ENCODE results near the gene CRY2.

Gene CRY2

GRCh38 chr11:45877845-45878244, 30.6 kb downstream of the CRY2 start:
- no peaks in the 10 kb centered on the region for H3K27me3 ChIP-seq (ENCODE audit: insufficient read depth, low read length)
- no peak overlapping the region for H2BK12ac ChIP-seq (ENCODE audit: low read length)
- H3K79me2 ChIP-seq (ENCODE audit: control insufficient read depth, insufficient read depth, low read length, poor library complexity), result no peaks in the 10 kb centered on the region
- no peak for DNase-seq
- no peak overlapping the region for H2BK120ac ChIP-seq (ENCODE audit: insufficient read depth, low read length, poor library complexity)
- no CpG with 5 or more reads among the region's 3 CpGs for WGBS (ENCODE audit: extremely low coverage, insufficient coverage, insufficient read length)
- no peak overlapping the region for H4K12ac ChIP-seq (ENCODE audit: low read depth, low read length)
- H3K4me1 ChIP-seq (ENCODE audit: control insufficient read depth in 1 of 2, insufficient read depth in 2 of 2, low read length in 2 of 2), result no peaks in the 10 kb centered on the region
- no peak overlapping the region for H3K4ac ChIP-seq (ENCODE audit: low read depth, low read length)
- no peak overlapping the region for H4K8ac ChIP-seq (ENCODE audit: low read depth, low read length)
- H3K36me3 ChIP-seq (ENCODE audit: control insufficient read depth in 1 of 2, insufficient read depth in 2 of 2, low read length in 2 of 2), result peaks cover 7 to 26% of the 10 kb centered on the region in 2 experiments
- H3K79me1 ChIP-seq (ENCODE audit: low read length), result no peaks in the 10 kb centered on the region
- no peak overlapping the region for H3K4me2 ChIP-seq (ENCODE audit: low read length)
- H3K14ac ChIP-seq (ENCODE audit: low read length), result no peak overlapping the region
- H2BK5ac ChIP-seq (ENCODE audit: low read depth, low read length, poor library complexity), result no peak overlapping the region
- H2AK5ac ChIP-seq (ENCODE audit: low read length), result no peak overlapping the region
- no peak overlapping the region for H2AFZ ChIP-seq (ENCODE audit: insufficient read depth, low read length, poor library complexity)
- no peaks in the 10 kb centered on the region for H3K9me3 ChIP-seq (ENCODE audit: insufficient read depth, low read depth, low read length)
- no peak overlapping the region for H3K18ac ChIP-seq (ENCODE audit: low read length)
- no peak overlapping the region for H3K23ac ChIP-seq (ENCODE audit: low read length)
- H4K91ac ChIP-seq (ENCODE audit: low read depth, low read length), result no peak overlapping the region
- no peak overlapping the region for H3K4me3 ChIP-seq (ENCODE audit: low read depth, low read length)
- H3K9ac ChIP-seq (ENCODE audit: low read length), result no peak overlapping the region
- H3K27ac ChIP-seq (ENCODE audit: low read depth, low read length), result no peak overlapping the region

- peaks cover 2% of the 10 kb centered on the region for H3K9me3 ChIP-seq (ENCODE audit: insufficient read depth, low read depth, low read length)
- no CpG with 5 or more reads among the region's 7 CpGs for WGBS (ENCODE audit: extremely low coverage, insufficient coverage, insufficient read length)
Measured at GRCh38 chr11:45879803-45880686, 32.8 kb downstream of the CRY2 start.

GRCh38 chr11:45880772-45881570, 33.7 kb downstream of the CRY2 start:
- no peak overlapping the region for H2BK120ac ChIP-seq (ENCODE audit: insufficient read depth, low read length, poor library complexity)
- WGBS (ENCODE audit: extremely low coverage, insufficient coverage, insufficient read length), result no CpG with 5 or more reads among the region's 15 CpGs
- H3K36me3 ChIP-seq (ENCODE audit: control insufficient read depth in 1 of 2, insufficient read depth in 2 of 2, low read length in 2 of 2), result peaks cover 4 to 18% of the 10 kb centered on the region in 2 experiments
- H4K8ac ChIP-seq (ENCODE audit: low read depth, low read length), result no peak overlapping the region
- no peak overlapping the region for H2AFZ ChIP-seq (ENCODE audit: insufficient read depth, low read length, poor library complexity)
- no peak overlapping the region for H3K23ac ChIP-seq (ENCODE audit: low read length)
- H3K4ac ChIP-seq (ENCODE audit: low read depth, low read length), result no peak overlapping the region
- no peak overlapping the region for H3K4me2 ChIP-seq (ENCODE audit: low read length)
- no peak overlapping the region for H3K18ac ChIP-seq (ENCODE audit: low read length)
- H3K9me3 ChIP-seq (ENCODE audit: insufficient read depth, low read depth, low read length), result peaks cover 2% of the 10 kb centered on the region
- DNase-seq, result no peak
- no peak overlapping the region for H2BK5ac ChIP-seq (ENCODE audit: low read depth, low read length, poor library complexity)
- H3K4me1 ChIP-seq (ENCODE audit: control insufficient read depth in 1 of 2, insufficient read depth in 2 of 2, low read length in 2 of 2), result peaks cover 3 to 5% of the 10 kb centered on the region in 2 experiments
- no peak overlapping the region for H4K91ac ChIP-seq (ENCODE audit: low read depth, low read length)
- no peaks in the 10 kb centered on the region for H3K79me2 ChIP-seq (ENCODE audit: control insufficient read depth, insufficient read depth, low read length, poor library complexity)
- no peak overlapping the region for H2BK12ac ChIP-seq (ENCODE audit: low read length)
- H3K79me1 ChIP-seq (ENCODE audit: low read length), result no peaks in the 10 kb centered on the region
- H3K14ac ChIP-seq (ENCODE audit: low read length), result no peak overlapping the region
- no peak overlapping the region for H3K27ac ChIP-seq (ENCODE audit: low read depth, low read length)
- no peak overlapping the region for H3K4me3 ChIP-seq (ENCODE audit: low read depth, low read length)
- H4K12ac ChIP-seq (ENCODE audit: low read depth, low read length), result no peak overlapping the region
- peaks cover 4% of the 10 kb centered on the region for H3K27me3 ChIP-seq (ENCODE audit: insufficient read depth, low read length)
- no peak overlapping the region for H3K9ac ChIP-seq (ENCODE audit: low read length)
- H2AK5ac ChIP-seq (ENCODE audit: low read length), result no peak overlapping the region

More at GRCh38 chr11:45879803-45880686, 32.8 kb downstream of the CRY2 start:
- DNase-seq, result no peak
- H2BK5ac ChIP-seq (ENCODE audit: low read depth, low read length, poor library complexity), result no peak overlapping the region
- no peak overlapping the region for H4K8ac ChIP-seq (ENCODE audit: low read depth, low read length)
- H4K12ac ChIP-seq (ENCODE audit: low read depth, low read length), result no peak overlapping the region
- H3K4me2 ChIP-seq (ENCODE audit: low read length), result no peak overlapping the region
- H3K36me3 ChIP-seq (ENCODE audit: control insufficient read depth in 1 of 2, insufficient read depth in 2 of 2, low read length in 2 of 2), result peaks cover 6 to 25% of the 10 kb centered on the region in 2 experiments
- H3K4me1 ChIP-seq (ENCODE audit: control insufficient read depth in 1 of 2, insufficient read depth in 2 of 2, low read length in 2 of 2), result no peaks in the 10 kb centered on the region
- H2BK12ac ChIP-seq (ENCODE audit: low read length), result no peak overlapping the region
- H2AK5ac ChIP-seq (ENCODE audit: low read length), result no peak overlapping the region
- no peak overlapping the region for H2AFZ ChIP-seq (ENCODE audit: insufficient read depth, low read length, poor library complexity)
- H3K23ac ChIP-seq (ENCODE audit: low read length), result no peak overlapping the region
- H4K91ac ChIP-seq (ENCODE audit: low read depth, low read length), result no peak overlapping the region
- H3K4me3 ChIP-seq (ENCODE audit: low read depth, low read length), result no peak overlapping the region
- no peak overlapping the region for H2BK120ac ChIP-seq (ENCODE audit: insufficient read depth, low read length, poor library complexity)
- no peak overlapping the region for H3K9ac ChIP-seq (ENCODE audit: low read length)
- H3K4ac ChIP-seq (ENCODE audit: low read depth, low read length), result no peak overlapping the region
- no peaks in the 10 kb centered on the region for H3K27me3 ChIP-seq (ENCODE audit: insufficient read depth, low read length)
- H3K18ac ChIP-seq (ENCODE audit: low read length), result no peak overlapping the region
- H3K79me1 ChIP-seq (ENCODE audit: low read length), result no peaks in the 10 kb centered on the region
- H3K14ac ChIP-seq (ENCODE audit: low read length), result no peak overlapping the region
- no peaks in the 10 kb centered on the region for H3K79me2 ChIP-seq (ENCODE audit: control insufficient read depth, insufficient read depth, low read length, poor library complexity)
- H3K27ac ChIP-seq (ENCODE audit: low read depth, low read length), result no peak overlapping the region

GRCh38 chr11:45881708-45882368, 34.6 kb downstream of the CRY2 start:
- H3K9ac ChIP-seq (ENCODE audit: low read length), result no peak overlapping the region
- H3K27ac ChIP-seq (ENCODE audit: low read depth, low read length), result no peak overlapping the region
- H2BK12ac ChIP-seq (ENCODE audit: low read length), result no peak overlapping the region
- no peak overlapping the region for H3K18ac ChIP-seq (ENCODE audit: low read length)
- H3K79me2 ChIP-seq (ENCODE audit: control insufficient read depth, insufficient read depth, low read length, poor library complexity), result no peaks in the 10 kb centered on the region
- H4K12ac ChIP-seq (ENCODE audit: low read depth, low read length), result no peak overlapping the region
- H2AFZ ChIP-seq (ENCODE audit: insufficient read depth, low read length, poor library complexity), result no peak overlapping the region
- H3K23ac ChIP-seq (ENCODE audit: low read length), result no peak overlapping the region
- no peak overlapping the region for H2BK5ac ChIP-seq (ENCODE audit: low read depth, low read length, poor library complexity)
- DNase-seq, result no peak
- no peaks in the 10 kb centered on the region for H3K79me1 ChIP-seq (ENCODE audit: low read length)
- H3K14ac ChIP-seq (ENCODE audit: low read length), result no peak overlapping the region
- H2BK120ac ChIP-seq (ENCODE audit: insufficient read depth, low read length, poor library complexity), result no peak overlapping the region
- peaks cover 4 to 7% of the 10 kb centered on the region in 2 experiments for H3K4me1 ChIP-seq (ENCODE audit: control insufficient read depth in 1 of 2, insufficient read depth in 2 of 2, low read length in 2 of 2)
- no peak overlapping the region for H3K4me3 ChIP-seq (ENCODE audit: low read depth, low read length)
- no peak overlapping the region for H4K8ac ChIP-seq (ENCODE audit: low read depth, low read length)
- no CpG with 5 or more reads among the region's 6 CpGs for WGBS (ENCODE audit: extremely low coverage, insufficient coverage, insufficient read length)
- peaks cover 2% of the 10 kb centered on the region for H3K9me3 ChIP-seq (ENCODE audit: insufficient read depth, low read depth, low read length)
- no peak overlapping the region for H3K4me2 ChIP-seq (ENCODE audit: low read length)
- H3K27me3 ChIP-seq (ENCODE audit: insufficient read depth, low read length), result peaks cover 9% of the 10 kb centered on the region
- H2AK5ac ChIP-seq (ENCODE audit: low read length), result no peak overlapping the region
- H4K91ac ChIP-seq (ENCODE audit: low read depth, low read length), result no peak overlapping the region
- peaks cover 4 to 18% of the 10 kb centered on the region in 2 experiments for H3K36me3 ChIP-seq (ENCODE audit: control insufficient read depth in 1 of 2, insufficient read depth in 2 of 2, low read length in 2 of 2)
- H3K4ac ChIP-seq (ENCODE audit: low read depth, low read length), result no peak overlapping the region
